ENCODE results near the gene ALK.

Gene ALK

GRCh38 chr2:29314816-29315571 is 606.4 kb downstream of the ALK start:
- DNase-seq (ENCODE audit: low read depth) = peak; percentile 22

GRCh38 chr2:29311458-29311857 is 609.9 kb downstream of the ALK start:
- DNase-seq (ENCODE audit: low read depth) = no peak

- no peak for DNase-seq (ENCODE audit: low read depth)
Observed at GRCh38 chr2:29310650-29311348, 610.6 kb downstream of the ALK start.

DNA sequence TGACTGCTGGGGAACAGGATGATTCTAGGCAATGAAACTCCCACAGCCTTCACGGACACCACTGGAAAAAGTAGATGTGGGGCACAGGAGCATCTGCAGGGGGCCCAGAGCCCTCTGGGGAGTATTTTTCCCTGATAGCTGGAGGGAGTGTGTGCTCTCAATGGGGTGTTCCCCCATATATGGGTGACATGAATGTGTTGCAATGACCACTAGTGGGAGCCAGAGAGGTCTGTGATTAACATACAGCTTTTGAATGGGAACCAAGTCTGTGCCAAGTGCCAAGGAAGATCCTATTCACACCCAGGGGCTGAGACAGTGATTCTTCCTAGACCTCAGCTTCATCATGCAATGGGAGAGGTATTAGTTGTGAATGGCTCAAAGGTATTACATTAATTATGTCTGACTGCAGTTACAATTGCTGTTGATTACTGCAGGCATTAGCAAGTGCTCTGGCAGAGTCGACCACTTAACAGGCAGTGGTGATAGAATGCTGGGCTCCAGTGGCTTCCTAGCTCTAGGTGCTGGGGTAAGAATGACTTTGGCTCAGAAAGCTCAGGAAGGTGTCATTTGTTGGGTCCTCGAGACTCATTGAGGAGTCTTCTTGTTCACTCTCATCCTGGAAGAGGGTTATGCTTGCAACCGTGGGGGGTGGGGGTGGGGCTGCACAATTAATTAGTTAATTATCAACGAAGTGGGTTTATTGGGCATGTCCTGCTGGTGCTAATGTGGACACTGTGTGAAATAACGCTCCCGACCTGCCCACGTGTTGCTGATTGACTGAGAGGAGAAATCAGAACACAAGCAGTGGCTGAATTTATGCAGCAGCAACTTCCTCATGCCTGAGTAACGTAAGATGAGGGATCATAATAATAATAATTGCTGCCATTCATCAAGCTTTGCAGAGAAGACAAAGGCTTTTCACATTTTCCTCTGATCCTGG is 612.0 kb downstream of the ALK start:
- no peak for DNase-seq (ENCODE audit: low read depth)

GRCh38 chr2:29308366-29308765 is 613.0 kb downstream of the ALK start:
- DNase-seq (ENCODE audit: low read depth) = no peak

- no peak for DNase-seq (ENCODE audit: low read depth)
Observed at GRCh38 chr2:29307519-29307918, 613.9 kb downstream of the ALK start.

DNA sequence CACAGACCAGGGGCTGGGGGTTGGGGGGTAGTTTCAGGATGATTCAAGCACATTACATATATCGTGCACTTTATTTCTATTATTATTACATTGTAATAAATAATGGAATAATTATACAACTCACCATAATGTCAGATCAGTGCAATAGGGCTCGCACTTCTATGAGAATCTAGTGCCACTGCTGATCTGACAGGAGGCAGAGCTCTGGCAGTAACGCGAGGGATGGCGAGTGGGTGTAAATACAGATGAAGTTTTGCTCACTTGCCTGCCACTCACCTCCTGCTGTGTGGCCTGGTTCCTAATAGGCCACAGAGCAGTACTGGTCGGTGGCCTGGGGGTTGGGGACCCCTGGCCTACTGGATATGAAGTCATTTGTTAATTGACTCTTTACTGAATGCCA is 615.6 kb downstream of the ALK start:
- DNase-seq (ENCODE audit: low read depth) = no peak

- no peak for DNase-seq (ENCODE audit: low read depth)
Observed at GRCh38 chr2:29304399-29305060, 616.9 kb downstream of the ALK start.

DNA sequence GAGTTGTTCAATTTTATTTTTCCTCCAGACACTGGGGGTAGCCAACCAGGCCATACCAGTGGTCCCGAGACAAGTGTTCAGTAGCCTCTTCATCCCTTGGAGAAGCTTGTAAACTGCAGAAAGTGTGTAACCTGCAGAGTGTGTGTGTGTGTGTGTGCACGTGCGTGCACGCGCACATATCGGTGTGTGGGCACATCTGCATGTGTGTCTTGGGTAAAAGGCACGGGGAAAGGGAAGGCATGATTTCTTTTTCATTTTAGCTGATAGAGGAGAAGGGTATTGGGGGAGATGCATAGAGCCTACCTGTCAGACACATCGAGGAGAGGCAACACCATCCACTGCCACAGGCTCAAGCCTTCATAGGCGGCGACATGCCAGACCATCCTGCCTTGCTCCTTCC is 624.8 kb downstream of the ALK start:
- no peak for DNase-seq (ENCODE audit: low read depth)

GRCh38 chr2:29295845-29296244 is 625.5 kb downstream of the ALK start:
- no peak for DNase-seq (ENCODE audit: low read depth)

DNA sequence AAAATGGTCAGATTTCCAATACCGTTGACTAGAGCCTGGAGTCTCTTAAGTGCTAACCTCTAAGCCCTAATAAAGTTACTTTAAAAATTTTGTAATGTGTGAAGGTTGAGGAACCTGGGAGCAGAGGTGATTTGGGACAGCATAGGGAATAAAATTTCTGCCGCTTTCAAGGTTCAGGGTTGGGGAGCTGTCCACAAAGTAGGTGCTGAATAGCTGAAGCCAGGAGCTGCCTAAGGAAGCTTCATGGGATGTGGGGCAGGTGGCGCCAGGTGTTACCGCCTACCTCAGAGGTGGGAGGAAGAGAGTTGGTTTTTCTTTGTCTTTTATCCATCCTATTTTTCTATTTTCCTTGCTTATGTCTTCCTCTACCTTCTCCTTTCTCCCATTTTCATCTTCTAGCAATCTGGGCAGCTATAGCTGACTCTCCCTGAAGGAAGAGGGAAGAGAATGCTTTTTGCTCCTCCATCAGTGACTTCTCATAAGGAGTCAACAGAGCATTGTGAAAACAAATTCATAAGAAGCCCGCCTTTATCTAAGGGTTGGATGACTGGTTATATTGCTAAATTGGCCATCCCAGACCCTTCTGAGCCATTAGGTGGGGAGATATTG is 627.5 kb downstream of the ALK start:
- no peak for DNase-seq (ENCODE audit: low read depth)

DNA sequence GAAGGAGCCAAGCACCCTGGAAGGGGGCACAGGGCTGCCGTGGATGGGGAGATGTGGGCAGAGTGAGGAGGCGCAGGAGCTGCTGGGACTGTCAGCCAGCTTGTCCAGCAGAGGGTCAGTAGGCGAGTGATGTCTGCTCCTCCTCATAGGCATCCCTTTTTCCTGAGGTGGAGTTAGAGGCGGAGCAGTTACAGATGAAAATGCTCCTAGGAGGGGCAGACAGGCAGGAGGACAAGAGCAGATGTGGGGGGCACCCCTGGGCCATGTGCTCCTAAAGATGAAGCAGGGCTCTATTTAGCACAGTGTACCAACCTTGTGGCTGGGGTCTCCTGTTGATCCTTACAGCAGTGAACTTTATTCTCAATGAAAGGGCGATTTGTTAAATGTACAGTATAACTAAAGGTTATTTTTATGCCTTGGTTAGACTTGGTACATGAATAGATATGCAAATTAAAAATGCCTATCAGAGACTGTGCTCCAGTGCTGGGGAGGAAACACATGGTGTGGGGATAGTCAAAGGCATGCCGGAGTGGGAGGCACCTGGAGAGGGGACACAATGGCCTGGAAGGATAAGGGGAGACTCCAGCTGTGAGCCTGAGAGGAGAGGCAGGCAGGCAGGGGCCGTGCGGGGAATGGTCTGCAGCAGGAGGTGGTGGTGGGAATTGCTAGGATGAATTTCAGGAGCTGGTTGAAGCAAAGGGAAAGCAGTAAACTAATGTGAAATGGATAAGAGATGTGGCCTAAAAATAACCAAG is 630.9 kb downstream of the ALK start:
- DNase-seq (ENCODE audit: low read depth) = no peak

DNA sequence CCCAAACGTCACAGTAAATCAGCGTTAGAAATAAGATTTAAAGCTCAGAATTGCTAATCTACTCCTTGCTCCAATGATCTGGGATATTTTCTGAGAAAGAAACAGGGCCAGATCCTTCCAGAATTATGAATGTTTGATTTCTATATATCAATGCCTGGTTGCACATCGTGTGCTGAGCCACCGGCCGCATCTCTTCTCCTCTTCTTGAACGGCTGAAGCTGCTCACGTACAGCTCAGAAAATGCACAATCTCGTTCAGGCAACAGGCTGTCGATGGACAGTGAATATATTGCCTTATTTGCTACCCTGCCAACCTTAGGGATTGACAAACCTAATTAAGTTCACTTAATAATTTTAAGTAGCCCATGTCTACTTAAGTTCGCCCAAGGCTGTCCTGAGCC is 636.7 kb downstream of the ALK start:
- DNase-seq (ENCODE audit: low read depth) = no peak

GRCh38 chr2:29281916-29282247 is 639.5 kb downstream of the ALK start:
- no peak for DNase-seq (ENCODE audit: low read depth)

- no peak for DNase-seq (ENCODE audit: low read depth)
Observed at GRCh38 chr2:29281086-29281915, 640.1 kb downstream of the ALK start.

DNA sequence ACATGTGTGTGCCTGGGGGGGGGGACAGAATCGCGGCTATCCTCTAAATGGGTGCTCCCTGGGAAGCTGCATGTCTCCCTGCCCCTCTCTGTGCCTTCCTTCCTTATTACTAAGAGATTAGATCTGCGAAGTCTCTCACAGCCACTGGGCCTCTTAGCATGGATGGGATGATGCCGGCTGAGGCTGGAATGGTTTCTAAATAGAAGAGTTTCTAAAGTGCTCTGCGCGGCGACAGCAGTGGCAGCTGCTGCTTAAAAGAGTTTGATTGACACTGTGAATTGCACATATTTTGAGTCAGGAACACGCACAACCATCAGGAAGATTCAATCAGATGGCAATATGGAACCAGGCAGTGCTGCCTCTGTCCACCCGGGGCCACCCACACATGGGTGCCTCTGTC is 642.4 kb downstream of the ALK start:
- no peak for DNase-seq (ENCODE audit: low read depth)

DNA sequence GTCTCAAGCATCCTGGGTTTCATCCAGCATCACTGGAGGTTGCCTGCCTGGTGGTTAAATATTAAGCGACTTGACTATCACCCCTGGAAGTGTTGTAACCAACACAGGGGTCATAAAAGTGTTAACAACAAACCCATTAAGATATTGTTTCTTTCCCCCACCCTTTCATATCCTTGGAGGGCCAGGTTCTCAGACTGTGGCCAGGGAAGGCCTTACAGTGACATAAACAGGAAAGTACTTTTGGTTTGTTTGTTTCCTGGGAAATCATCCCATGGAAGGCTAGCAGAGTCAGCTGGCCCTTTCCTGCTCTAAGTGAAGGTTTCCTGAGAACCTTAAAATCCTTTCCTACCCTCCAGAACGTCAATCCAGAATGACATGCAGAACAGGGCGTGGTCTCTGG is 645.2 kb downstream of the ALK start:
- DNase-seq (ENCODE audit: low read depth) = no peak

- DNase-seq (ENCODE audit: low read depth) = no peak
Observed at GRCh38 chr2:29275186-29275585, 646.2 kb downstream of the ALK start.

DNA sequence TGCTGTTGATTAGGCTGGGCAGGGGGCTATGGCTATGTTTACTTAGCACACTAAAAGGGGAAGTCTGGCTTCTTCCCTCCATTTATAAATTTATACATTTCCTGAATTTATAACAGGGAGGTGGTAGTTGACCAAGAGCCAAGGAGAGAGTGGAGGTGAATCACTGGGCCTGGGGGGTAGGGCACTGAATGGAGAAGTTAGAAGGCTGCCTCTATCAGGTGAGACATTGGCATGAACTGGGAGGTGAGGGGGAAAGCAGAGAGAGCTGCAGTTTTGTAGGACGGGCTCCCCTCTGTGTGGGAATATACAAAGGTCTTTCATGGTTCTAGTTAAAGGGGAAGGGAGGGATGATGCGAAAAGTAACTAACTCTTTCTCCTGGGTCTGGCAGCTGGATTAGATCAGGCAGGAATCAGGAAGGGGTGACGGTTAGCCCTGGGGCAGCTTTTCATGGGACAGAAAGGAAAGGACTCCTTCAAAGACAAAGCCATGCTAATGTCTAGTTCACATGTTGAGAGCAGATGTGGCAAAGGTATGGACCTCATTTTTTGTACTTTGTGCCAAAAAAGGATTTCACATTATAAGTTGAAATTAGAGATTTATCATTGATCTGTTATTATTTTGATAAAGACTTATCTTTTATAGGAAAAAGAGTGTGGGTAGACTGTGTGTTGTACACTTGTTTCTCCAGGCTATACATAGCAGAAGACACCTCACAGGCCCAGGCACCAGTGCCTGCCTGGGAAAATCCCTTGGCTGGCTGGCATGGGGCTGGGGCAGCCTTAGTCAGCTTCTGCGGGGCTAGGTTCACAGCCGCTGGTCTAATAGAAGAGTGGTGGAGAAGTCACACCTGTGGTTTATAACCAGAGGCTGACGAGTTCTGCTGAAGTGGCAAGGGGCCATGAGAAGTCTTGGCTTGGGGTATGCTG is 647.4 kb downstream of the ALK start:
- no peak for DNase-seq (ENCODE audit: low read depth)
